ENCODE data around the gene TRIP10. TPM values are rescaled to one million over a fixed set of nuclear protein-coding genes. Genes with fewer than 3 reads are reported as not detected.
A peak's percentile ranks its signal among the peaks of the same experiment; 100 is the strongest.

Gene TRIP10
- total and polyA plus RNA-seq, 4 donors: 3.4 to 9.9 (median 7.4) TPM

DNA sequence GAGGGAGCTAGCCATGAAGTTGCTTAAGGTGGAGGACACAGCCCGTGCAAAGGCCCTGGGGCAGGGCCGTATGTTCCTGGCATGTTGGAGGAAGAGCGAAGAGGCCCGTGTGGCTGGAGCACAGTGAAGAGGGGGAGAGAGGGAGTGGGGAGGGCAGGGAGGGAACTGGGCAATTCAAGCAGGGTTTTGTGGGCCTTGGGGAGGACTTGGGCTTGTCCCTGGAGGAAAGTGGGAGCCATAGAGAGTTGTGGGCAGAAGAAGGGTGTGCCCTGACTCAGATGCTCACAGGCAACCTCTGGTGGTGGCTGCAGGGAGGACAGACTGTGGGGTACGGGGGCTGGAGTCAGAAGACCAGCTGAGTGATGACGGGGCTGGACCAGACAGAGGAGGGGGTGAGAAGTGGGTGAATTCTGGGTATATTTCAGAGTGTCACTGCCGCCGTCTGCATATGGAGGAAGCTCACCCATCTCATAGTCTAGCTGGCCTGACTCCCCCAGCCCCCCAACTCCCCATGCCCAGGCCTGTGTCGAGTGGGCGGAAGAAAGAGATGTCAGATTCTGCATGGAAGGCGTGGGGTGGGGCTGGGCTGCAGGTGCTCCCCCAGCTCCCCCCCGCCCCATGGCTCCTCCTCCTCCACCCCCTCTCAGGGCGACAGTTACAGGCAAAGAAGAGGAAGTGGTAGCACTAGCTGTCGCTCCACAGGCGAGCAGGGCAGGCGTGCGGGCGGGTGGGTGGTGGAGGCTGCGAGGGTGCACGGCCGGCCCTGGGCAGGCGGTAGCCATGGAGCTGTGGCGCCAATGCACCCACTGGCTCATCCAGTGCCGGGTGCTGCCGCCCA lies 32.8 kb downstream of the TRIP10 start, which contains the start of gene VAV1:
TSS of gene VAV1 (plus strand) at position 681 of the 838 bp plus-strand sequence. CDS start at position 781, 100 bp downstream.
- H3K27ac ChIP-seq (ENCODE audit: low read depth in 1 of 2, low read length in 2 of 2): peak within 1 kb of the TSS; percentile 56 to 72
- no peak for TF ChIP-seq FOXA2 (IDR thresholded peaks at IDR 0.05)
- TF ChIP-seq, protein P1, sequence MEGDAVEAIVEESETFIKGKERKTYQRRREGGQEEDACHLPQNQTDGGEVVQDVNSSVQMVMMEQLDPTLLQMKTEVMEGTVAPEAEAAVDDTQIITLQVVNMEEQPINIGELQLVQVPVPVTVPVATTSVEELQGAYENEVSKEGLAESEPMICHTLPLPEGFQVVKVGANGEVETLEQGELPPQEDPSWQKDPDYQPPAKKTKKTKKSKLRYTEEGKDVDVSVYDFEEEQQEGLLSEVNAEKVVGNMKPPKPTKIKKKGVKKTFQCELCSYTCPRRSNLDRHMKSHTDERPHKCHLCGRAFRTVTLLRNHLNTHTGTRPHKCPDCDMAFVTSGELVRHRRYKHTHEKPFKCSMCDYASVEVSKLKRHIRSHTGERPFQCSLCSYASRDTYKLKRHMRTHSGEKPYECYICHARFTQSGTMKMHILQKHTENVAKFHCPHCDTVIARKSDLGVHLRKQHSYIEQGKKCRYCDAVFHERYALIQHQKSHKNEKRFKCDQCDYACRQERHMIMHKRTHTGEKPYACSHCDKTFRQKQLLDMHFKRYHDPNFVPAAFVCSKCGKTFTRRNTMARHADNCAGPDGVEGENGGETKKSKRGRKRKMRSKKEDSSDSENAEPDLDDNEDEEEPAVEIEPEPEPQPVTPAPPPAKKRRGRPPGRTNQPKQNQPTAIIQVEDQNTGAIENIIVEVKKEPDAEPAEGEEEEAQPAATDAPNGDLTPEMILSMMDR (IDR thresholded peaks at IDR 0.05; ENCODE audit: low read depth, low read length, missing input control): peak; percentile 14
- WGBS: 51% methylated on average over 25 of the region's 25 CpGs
- no peaks in the 10 kb centered on the region for H3K27me3 ChIP-seq (ENCODE audit: control insufficient read depth in 4 of 4, insufficient read depth in 4 of 4, low read length in 3 of 4)
- H3K36me3 ChIP-seq (ENCODE audit: control insufficient read depth in 4 of 4, insufficient read depth in 3 of 4, low read depth in 1 of 4, low read length in 3 of 4): no peaks in the 10 kb centered on the region
- H3K4me1 ChIP-seq (ENCODE audit: control insufficient read depth in 4 of 4, insufficient read depth in 4 of 4, low read length in 3 of 4): peaks cover under 1 to 9% (median 6%) of the 10 kb centered on the region in 4 donors
- peak within 1 kb of the TSS in 2 of 3 donors; percentile 31 to 43 for H3K4me3 ChIP-seq (ENCODE audit: low read depth in 1 of 3, low read length in 3 of 3)
- no peaks in the 10 kb centered on the region for H3K9me3 ChIP-seq (ENCODE audit: control insufficient read depth in 4 of 4, low read length in 3 of 4)
- peak within 1 kb of the TSS; percentile 45 to 55 for H3K9ac ChIP-seq (ENCODE audit: low read depth in 1 of 2, low read length in 2 of 2)
- DNase-seq (ENCODE audit: low spot score): no peak

DNA sequence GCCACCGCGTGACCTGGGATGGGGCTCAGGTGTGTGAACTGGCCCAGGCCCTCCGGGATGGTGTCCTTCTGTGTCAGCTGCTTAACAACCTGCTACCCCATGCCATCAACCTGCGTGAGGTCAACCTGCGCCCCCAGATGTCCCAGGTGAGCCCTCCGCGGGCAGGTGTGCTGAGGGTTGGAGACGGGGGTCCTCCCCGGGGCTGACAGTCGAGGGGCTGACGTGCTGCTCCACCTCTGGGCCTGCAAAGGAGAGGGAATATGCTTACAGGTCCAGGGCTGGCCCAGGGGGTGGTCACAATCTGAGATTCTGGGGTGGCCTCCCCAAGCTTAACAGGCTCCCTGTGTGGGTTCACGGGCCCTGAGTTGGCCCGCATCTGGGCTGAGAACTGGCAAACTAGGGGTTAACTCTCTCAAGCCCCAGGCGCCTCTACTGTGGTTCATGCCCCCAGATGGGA lies 33.4 kb downstream of the TRIP10 start:
- Histone ChIP-seq H3K9ac (ENCODE audit: low read depth in 1 of 2, low read length in 2 of 2) (peak overlapping the region; percentile 45 to 55), H3K27ac (ENCODE audit: low read depth in 1 of 2, low read length in 2 of 2) (peak overlapping the region; percentile 56 to 72), H3K9me3 (ENCODE audit: control insufficient read depth in 4 of 4, low read length in 3 of 4) (no peaks in the 10 kb centered on the region), H3K36me3 (ENCODE audit: control insufficient read depth in 4 of 4, insufficient read depth in 3 of 4, low read depth in 1 of 4, low read length in 3 of 4) (no peaks in the 10 kb centered on the region), H3K4me1 (ENCODE audit: control insufficient read depth in 4 of 4, insufficient read depth in 4 of 4, low read length in 3 of 4) (peaks cover 0 to 3% (median 2%) of the 10 kb centered on the region in 4 donors), H3K4me3 (ENCODE audit: low read depth in 1 of 3, low read length in 3 of 3) (peak overlapping the region in 2 of 3 donors; percentile 31 to 43), H3K27me3 (ENCODE audit: control insufficient read depth in 4 of 4, insufficient read depth in 4 of 4, low read length in 3 of 4) (no peaks in the 10 kb centered on the region)
- TF ChIP-seq, protein P2, sequence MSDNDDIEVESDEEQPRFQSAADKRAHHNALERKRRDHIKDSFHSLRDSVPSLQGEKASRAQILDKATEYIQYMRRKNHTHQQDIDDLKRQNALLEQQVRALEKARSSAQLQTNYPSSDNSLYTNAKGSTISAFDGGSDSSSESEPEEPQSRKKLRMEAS (IDR thresholded peaks at IDR 0.05): no peak
- TF ChIP-seq HNF4G (IDR thresholded peaks at IDR 0.05): no peak
- no peak for TF ChIP-seq YY1 (IDR thresholded peaks at IDR 0.05)
- no peak for TF ChIP-seq GABPA (IDR thresholded peaks at IDR 0.05 in 1 of 2, conservative IDR thresholded peaks at IDR 0.05 in 1 of 2)
- no peak for TF ChIP-seq FOXA2 (IDR thresholded peaks at IDR 0.05)
- TF ChIP-seq, protein P3, sequence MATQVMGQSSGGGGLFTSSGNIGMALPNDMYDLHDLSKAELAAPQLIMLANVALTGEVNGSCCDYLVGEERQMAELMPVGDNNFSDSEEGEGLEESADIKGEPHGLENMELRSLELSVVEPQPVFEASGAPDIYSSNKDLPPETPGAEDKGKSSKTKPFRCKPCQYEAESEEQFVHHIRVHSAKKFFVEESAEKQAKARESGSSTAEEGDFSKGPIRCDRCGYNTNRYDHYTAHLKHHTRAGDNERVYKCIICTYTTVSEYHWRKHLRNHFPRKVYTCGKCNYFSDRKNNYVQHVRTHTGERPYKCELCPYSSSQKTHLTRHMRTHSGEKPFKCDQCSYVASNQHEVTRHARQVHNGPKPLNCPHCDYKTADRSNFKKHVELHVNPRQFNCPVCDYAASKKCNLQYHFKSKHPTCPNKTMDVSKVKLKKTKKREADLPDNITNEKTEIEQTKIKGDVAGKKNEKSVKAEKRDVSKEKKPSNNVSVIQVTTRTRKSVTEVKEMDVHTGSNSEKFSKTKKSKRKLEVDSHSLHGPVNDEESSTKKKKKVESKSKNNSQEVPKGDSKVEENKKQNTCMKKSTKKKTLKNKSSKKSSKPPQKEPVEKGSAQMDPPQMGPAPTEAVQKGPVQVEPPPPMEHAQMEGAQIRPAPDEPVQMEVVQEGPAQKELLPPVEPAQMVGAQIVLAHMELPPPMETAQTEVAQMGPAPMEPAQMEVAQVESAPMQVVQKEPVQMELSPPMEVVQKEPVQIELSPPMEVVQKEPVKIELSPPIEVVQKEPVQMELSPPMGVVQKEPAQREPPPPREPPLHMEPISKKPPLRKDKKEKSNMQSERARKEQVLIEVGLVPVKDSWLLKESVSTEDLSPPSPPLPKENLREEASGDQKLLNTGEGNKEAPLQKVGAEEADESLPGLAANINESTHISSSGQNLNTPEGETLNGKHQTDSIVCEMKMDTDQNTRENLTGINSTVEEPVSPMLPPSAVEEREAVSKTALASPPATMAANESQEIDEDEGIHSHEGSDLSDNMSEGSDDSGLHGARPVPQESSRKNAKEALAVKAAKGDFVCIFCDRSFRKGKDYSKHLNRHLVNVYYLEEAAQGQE (IDR thresholded peaks at IDR 0.05): no peak
- TF ChIP-seq JUND (IDR thresholded peaks at IDR 0.05): no peak
- TF ChIP-seq RAD21 (IDR thresholded peaks at IDR 0.05): no peak
- no peak for TF ChIP-seq SP1 (IDR thresholded peaks at IDR 0.05)
- no peak for TF ChIP-seq HNF4A (conservative IDR thresholded peaks at IDR 0.05)
- TF ChIP-seq FOXA1 (IDR thresholded peaks at IDR 0.05): no peak
- no peak for TF ChIP-seq NR2F2 (IDR thresholded peaks at IDR 0.05)
- TF ChIP-seq, protein P4, sequence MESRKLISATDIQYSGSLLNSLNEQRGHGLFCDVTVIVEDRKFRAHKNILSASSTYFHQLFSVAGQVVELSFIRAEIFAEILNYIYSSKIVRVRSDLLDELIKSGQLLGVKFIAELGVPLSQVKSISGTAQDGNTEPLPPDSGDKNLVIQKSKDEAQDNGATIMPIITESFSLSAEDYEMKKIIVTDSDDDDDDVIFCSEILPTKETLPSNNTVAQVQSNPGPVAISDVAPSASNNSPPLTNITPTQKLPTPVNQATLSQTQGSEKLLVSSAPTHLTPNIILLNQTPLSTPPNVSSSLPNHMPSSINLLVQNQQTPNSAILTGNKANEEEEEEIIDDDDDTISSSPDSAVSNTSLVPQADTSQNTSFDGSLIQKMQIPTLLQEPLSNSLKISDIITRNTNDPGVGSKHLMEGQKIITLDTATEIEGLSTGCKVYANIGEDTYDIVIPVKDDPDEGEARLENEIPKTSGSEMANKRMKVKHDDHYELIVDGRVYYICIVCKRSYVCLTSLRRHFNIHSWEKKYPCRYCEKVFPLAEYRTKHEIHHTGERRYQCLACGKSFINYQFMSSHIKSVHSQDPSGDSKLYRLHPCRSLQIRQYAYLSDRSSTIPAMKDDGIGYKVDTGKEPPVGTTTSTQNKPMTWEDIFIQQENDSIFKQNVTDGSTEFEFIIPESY (IDR thresholded peaks at IDR 0.05): no peak
- TF ChIP-seq, protein P5, sequence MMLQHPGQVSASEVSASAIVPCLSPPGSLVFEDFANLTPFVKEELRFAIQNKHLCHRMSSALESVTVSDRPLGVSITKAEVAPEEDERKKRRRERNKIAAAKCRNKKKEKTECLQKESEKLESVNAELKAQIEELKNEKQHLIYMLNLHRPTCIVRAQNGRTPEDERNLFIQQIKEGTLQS (IDR thresholded peaks at IDR 0.05): no peak
- TF ChIP-seq RXRA (IDR thresholded peaks at IDR 0.05): no peak
- TF ChIP-seq, protein P1 (IDR thresholded peaks at IDR 0.05; ENCODE audit: low read depth, low read length, missing input control): no peak
- TF ChIP-seq TAF1 (conservative IDR thresholded peaks at IDR 0.05): no peak
- no peak for DNase-seq (ENCODE audit: low spot score)
- WGBS: 55% methylated on average over 14 of the region's 14 CpGs
